Gastroesophageal sphincter (tissue), 4 donors: ENCODE measurements around the gene ZNF451. TPM values are rescaled to one million over a fixed set of nuclear protein-coding genes. Genes with fewer than 3 reads are reported as not detected.

Experiments
- ATAC-seq: fragments of 150-250 bp; one replicate; pipeline ENCODE4 v1.9.1; 2016; ENCODE audit warnings: mild to moderate bottlenecking, moderate library complexity
- H3K27ac ChIP-seq, 4 donors: fragments of 200-600 bp; sonication (generic) in 3 of 4; 1 replicate in 3 of 4; 2 replicates in 1 of 4; pipeline ENCODE4 v1.5.1; 2016 to 2019
- H3K27me3 ChIP-seq: fragments of 200-600 bp; sonication (generic); one replicate; pipeline ENCODE4 v1.5.1; 2019
- H3K36me3 ChIP-seq, 2 donors: fragments of 200-600 bp; sonication (generic); one replicate each; pipeline ENCODE4 v1.5.1; 2019; ENCODE audit warnings: control low read depth in 1 of 2
- H3K4me1 ChIP-seq, 3 donors: fragments of 200-600 bp; sonication (generic); 1 replicate in 2 of 3; 2 replicates in 1 of 3; pipeline ENCODE4 v1.5.1; 2016 to 2019; ENCODE audit warnings: control low read depth in 2 of 3
- H3K4me3 ChIP-seq, 2 donors: fragments of 200-600 bp; sonication (generic); one replicate each; pipeline ENCODE4 v1.5.1; 2019; ENCODE audit warnings: mild to moderate bottlenecking in 1 of 2, moderate library complexity in 1 of 2
- H3K9me3 ChIP-seq, 3 donors: fragments of 200-600 bp; sonication (generic); one replicate each; pipeline ENCODE4 v1.5.1; 2017 to 2019; ENCODE audit warnings: control low read depth in 2 of 3
- CTCF ChIP-seq, 4 experiments: fragments of 200-600 bp in 2 of 4; fragments of 450-650 bp in 2 of 4; sonication (generic) in 1 of 4; IDR thresholded peaks; one replicate each; pipeline ENCODE4 v1.5.1; 2017 to 2019; ENCODE audit warnings: antibody characterized with exemption in 4 of 4, mild to moderate bottlenecking in 2 of 4, moderate library complexity in 2 of 4
- EP300 ChIP-seq: sonication (generic); formaldehyde crosslinking; IDR thresholded peaks from one replicate; pipeline ENCODE4 v1.6.1; 2017; ENCODE audit warnings: antibody characterized with exemption, mild to moderate bottlenecking
- POLR2A ChIP-seq, 2 donors: fragments of 450-650 bp; IDR thresholded peaks; one replicate each; pipeline ENCODE4 v1.6.1; 2017; ENCODE audit warnings: antibody characterized with exemption in 2 of 2, mild to moderate bottlenecking in 2 of 2, moderate library complexity in 1 of 2
- POLR2AphosphoS5 ChIP-seq: sonication (generic); formaldehyde crosslinking; IDR thresholded peaks from one replicate; pipeline ENCODE4 v1.6.1; 2017; ENCODE audit warnings: antibody characterized with exemption
- WGBS, 2 donors: methylation state at CpG; one replicate each; pipeline ENCODE4 v1.1.5; 2018; ENCODE audit warnings: low coverage in 1 of 2; 5-methylcytosine and 5-hydroxymethylcytosine counted together
- total RNA-seq, 4 donors: library from RNA; depleted of rRNA; stranded (reverse); fragments of >200 nt; gene quantifications; one replicate each; pipeline ENCODE4 v1.1.0, GENCODE V29; 2016

ZNF451 gene
- total RNA-seq, 4 donors from 2014 or later = 28.7 to 66.5 (median 39.8) TPM

- peak overlapping the region; percentile 8 to 22 for H3K4me3 ChIP-seq
- peak; percentile 83 for ATAC-seq
Measured at GRCh38 chr6:57177545-57178265, 87.7 kb downstream of the ZNF451 start.

GRCh38 chr6:57180596-57180995 is 90.6 kb downstream of the ZNF451 start:
- H3K4me1 ChIP-seq = peaks cover 11 to 69% (median 11%) of the 10 kb centered on the region in 3 donors
- no peaks in the 10 kb centered on the region for H3K9me3 ChIP-seq
- no peak overlapping the region for H3K4me3 ChIP-seq
- no peak for TF ChIP-seq POLR2AphosphoS5
- no peak for TF ChIP-seq CTCF (IDR thresholded peaks at IDR 0.05)
- no peak for TF ChIP-seq EP300
- no peak for TF ChIP-seq POLR2A (IDR thresholded peaks at IDR 0.05)
- no peaks in the 10 kb centered on the region for H3K27me3 ChIP-seq
- WGBS, 2 donors = 60 to 73% methylated on average over 3 of the region's 3 CpGs
- H3K36me3 ChIP-seq = peaks cover 0 to 34% of the 10 kb centered on the region in 2 donors
- H3K27ac ChIP-seq = peak overlapping the region in 3 of 4 donors; percentile 76 to 98 (median 96)
- no peak for ATAC-seq

More at GRCh38 chr6:57177545-57178265, 87.7 kb downstream of the ZNF451 start:
- WGBS, 2 donors = 10 to 19% methylated on average over 5 to 11 of the region's 11 CpGs
- Histone ChIP-seq H3K4me1 (peaks cover 16 to 75% (median 19%) of the 10 kb centered on the region in 3 donors), H3K36me3 (peaks cover 0 to 9% of the 10 kb centered on the region in 2 donors), H3K27ac (peak overlapping the region; percentile 79 to 98 (median 96)), H3K9me3 (no peaks in the 10 kb centered on the region), H3K27me3 (no peaks in the 10 kb centered on the region)
- TF ChIP-seq POLR2A (IDR thresholded peaks at IDR 0.05) = no peak
- no peak for TF ChIP-seq EP300
- TF ChIP-seq POLR2AphosphoS5 = peak; percentile 69
- no peak for TF ChIP-seq CTCF (IDR thresholded peaks at IDR 0.05)

GRCh38 chr6:57182017-57182432 is 92.0 kb downstream of the ZNF451 start:
- H3K4me3 ChIP-seq = no peak overlapping the region
- H3K27ac ChIP-seq = peak overlapping the region; percentile 57 to 98 (median 86)
- peak; percentile 44 for ATAC-seq
- no peaks in the 10 kb centered on the region for H3K27me3 ChIP-seq
- no peaks in the 10 kb centered on the region for H3K9me3 ChIP-seq
- TF ChIP-seq EP300 = no peak
- TF ChIP-seq CTCF (IDR thresholded peaks at IDR 0.05) = no peak
- no peak for TF ChIP-seq POLR2AphosphoS5
- TF ChIP-seq POLR2A (IDR thresholded peaks at IDR 0.05) = no peak
- WGBS, 2 donors = 19 to 41% methylated on average over 2 of the region's 2 CpGs
- peaks cover 0 to 42% of the 10 kb centered on the region in 2 donors for H3K36me3 ChIP-seq
- H3K4me1 ChIP-seq = peaks cover 4 to 55% (median 10%) of the 10 kb centered on the region in 3 donors

- H3K4me1 ChIP-seq = peaks cover 3 to 45% (median 10%) of the 10 kb centered on the region in 3 donors
- H3K27ac ChIP-seq = peak overlapping the region in 3 of 4 donors; percentile 52 to 98 (median 96)
- no peak for ATAC-seq
- 72 to 83% methylated on average over 1 to 2 of the region's 2 CpGs for WGBS, 2 donors
- no peak overlapping the region for H3K4me3 ChIP-seq
- no peak for TF ChIP-seq CTCF (IDR thresholded peaks at IDR 0.05)
- TF ChIP-seq EP300 = no peak
- no peak for TF ChIP-seq POLR2AphosphoS5
- no peak for TF ChIP-seq POLR2A (IDR thresholded peaks at IDR 0.05)
- H3K9me3 ChIP-seq = no peaks in the 10 kb centered on the region
- no peaks in the 10 kb centered on the region for H3K27me3 ChIP-seq
- H3K36me3 ChIP-seq = peaks cover 0 to 42% of the 10 kb centered on the region in 2 donors
Measured at GRCh38 chr6:57183336-57183735, 93.3 kb downstream of the ZNF451 start.

GRCh38 chr6:57190140-57190539 is 100.2 kb downstream of the ZNF451 start:
- Histone ChIP-seq H3K4me3 (no peak overlapping the region), H3K36me3 (peaks cover 0 to 32% of the 10 kb centered on the region in 2 donors), H3K27ac (peak overlapping the region in 2 of 4 donors; percentile 34 to 39), H3K4me1 (peaks cover 0 to 9% (median 0%) of the 10 kb centered on the region in 3 donors), H3K9me3 (no peaks in the 10 kb centered on the region), H3K27me3 (no peaks in the 10 kb centered on the region)
- WGBS, 2 donors = 29 to 47% methylated on average over 2 of the region's 2 CpGs
- no peak for ATAC-seq
- no peak for TF ChIP-seq EP300
- peak; percentile 20 to 62 (median 54) for TF ChIP-seq CTCF (IDR thresholded peaks at IDR 0.05)
